Amniotic epithelial cell (primary cell): Measurements from ENCODE around the gene GULP1.
"Not testable (repeated sequence)": the region's sequence is repeated elsewhere in the genome, so short reads cannot be mapped to it uniquely, and the experiment has no call there.

Experiments
- DNase-seq: peaks from one replicate; pipeline ENCODE4 v3.0.0-alpha.2; 2010; ENCODE audit warnings: low read depth

The GULP1 gene, protein sequence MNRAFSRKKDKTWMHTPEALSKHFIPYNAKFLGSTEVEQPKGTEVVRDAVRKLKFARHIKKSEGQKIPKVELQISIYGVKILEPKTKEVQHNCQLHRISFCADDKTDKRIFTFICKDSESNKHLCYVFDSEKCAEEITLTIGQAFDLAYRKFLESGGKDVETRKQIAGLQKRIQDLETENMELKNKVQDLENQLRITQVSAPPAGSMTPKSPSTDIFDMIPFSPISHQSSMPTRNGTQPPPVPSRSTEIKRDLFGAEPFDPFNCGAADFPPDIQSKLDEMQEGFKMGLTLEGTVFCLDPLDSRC

DNA sequence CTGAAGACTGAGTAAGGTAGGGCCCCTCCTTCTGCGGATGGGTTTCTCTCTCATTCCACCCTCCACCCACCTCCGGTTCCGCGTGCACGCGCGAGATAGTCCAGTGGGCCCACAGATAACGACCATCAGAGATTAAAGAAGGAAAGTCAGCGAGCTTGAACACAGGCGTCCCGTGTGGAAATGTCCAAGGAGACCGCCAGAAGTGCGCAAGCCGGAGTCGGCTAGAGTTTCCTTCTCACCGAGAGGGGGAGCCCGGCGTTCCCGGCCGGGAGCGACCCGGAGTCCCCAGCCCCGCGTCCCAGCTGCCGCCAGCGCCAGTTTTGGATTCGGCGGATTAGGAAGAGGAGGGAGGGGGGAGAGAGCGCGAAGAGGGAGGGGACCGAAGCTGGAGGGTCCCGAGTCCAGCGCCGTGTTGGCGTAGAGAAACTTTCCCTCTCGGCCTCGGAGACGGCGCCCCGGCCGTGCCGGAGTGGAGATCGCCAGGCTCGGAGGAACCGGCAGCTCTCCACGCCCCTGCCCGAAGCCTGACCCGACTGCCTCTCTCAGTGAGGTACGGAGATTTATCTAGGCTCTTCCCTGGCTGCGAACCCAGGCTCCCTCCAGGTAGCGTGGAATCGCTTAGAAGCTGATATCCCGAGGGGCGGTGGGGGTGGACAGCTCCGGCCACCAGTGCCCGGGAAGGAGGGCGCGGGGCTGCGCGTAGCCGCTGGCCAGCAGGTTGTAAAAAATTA is at the start of gene GULP1:
Gene GULP1 (plus strand): TSS at position 258 of the 731 bp plus-strand sequence. CDS start 185,829 bp downstream, outside the sequence.
- DNase-seq, result peak; percentile 76

DNA sequence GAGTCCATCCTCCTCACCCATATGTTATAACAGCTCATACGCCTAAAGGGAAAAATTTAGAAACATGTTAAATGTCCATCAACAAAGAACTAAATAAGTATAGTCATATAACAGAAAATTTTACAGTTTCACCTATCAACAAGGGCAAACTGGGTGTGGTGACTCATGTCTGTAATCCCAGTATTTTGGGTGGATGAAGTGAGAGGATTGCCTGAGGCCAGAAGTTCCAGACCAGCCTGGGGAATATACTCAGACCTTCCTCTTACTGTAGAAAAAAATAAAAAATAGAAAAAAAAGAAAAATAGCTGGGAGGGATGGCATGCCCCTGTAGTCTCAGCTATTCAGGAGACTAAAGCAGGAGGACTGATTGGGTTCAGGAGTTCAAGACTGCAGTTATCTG is 48.3 kb upstream of the GULP1 start:
- no peak for DNase-seq

DNA sequence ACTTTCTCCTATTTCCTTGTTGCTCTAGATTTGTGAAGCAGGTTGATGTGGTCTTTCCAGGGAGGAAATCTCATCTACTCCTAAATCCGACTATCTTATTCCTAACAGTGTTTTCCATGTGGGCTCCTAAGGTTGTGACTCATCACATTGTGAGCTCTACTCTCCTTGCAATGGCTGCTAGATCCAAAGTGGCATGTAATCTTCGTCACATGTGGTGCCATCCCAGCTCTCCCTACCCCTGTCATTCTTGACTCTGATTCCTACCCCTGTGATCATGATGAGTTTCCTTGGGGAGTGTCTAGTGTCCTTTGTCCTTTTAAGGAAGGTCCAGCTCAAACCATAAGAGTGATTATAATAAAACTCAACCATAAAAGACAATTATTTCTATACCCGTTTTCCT is 47.3 kb upstream of the GULP1 start:
- no peak for DNase-seq

DNA sequence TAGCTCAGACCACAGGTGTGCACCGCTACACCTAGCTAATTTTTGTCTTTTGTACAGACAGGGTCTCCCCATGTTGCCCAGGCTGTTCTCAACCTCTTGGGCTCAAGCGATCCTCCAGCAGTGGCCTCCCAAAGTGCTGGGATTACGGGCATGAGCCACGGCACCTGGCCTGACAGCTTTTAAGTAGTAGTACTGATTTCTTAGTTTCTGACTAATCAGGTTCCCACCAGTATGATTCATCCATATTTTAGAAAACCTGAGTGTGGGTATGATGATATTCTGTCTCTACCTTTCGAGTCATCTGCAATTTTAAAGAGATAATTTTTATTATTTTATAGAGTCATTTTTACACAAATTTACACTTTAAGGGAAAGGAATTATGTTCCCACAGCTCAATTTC is 46.4 kb upstream of the GULP1 start:
- no peak for DNase-seq

DNA sequence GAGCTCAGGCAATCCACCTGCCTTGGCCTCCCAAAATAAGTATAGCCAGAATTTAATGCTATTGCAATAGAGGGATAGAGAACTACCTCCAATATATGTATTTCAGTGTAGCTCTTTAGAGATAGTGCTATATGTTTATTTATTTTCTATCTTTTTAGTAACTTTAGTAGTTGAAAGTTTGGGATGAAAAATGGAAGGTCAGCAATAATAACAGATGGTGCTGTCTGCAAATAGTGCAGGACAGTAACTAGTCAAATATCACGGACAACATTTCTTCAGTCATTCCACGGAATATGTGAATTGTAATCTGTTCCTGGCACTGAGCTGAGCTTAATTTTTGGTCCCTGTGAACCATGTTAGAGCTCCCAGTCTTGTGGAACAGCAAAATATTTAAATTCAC is 43.2 kb upstream of the GULP1 start:
- no peak for DNase-seq

DNA sequence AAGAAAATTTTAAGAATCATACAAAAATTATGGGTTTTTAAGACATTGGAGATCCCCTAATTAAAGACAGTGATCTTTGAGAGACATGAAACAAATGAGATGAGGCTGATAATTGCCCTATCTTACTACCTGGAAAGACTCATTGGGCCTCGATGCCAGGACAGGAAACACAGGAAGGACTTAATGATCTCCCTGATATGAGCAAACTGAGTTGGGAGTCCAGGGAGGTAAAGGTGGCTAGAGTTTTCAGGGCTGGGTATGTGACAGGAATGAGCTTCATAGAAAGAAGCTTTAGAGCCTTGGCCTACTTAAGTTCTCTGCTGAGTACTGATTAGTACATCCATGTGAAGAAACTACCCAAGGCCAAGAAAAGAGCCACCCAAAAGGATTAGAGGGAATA is 40.6 kb upstream of the GULP1 start:
- DNase-seq, result no peak

DNA sequence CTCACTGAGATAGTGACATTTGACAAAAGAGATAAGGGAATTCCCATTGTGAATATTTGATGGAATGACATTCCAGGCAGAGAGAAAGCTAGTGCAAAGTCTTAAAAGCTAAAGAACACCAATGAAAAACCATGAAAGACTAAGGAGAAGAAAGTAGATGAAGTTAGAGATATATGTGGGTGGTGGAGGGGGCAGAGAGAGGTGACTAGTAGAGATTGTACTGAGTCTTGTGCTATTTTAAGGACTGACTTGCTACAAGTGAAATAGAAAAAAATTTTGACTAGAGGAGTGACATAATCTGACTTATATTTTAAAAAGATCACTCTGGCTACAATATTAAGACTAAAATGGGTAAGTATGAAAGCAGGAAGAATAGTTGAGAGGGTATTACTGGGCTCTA is 35.3 kb upstream of the GULP1 start:
- DNase-seq, result no peak

DNA sequence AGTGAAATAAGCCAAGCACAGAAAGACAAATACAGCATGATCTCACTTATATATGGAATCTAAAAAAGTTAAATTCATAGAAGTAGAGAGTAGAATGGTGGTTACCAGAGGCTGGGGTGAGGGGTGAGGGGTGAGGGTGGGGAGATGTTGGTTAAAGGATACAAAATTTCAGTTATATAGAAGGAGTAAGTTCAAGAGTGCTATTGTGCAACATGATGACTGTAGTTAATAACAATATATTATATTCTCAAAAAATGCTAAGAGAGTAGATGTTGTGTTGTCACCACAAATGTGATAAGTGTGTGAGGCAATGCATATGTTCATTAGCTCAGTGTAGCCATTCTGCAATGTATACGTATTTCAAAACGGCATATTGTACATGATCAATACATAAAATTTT is 26.4 kb upstream of the GULP1 start:
- no peak for DNase-seq

DNA sequence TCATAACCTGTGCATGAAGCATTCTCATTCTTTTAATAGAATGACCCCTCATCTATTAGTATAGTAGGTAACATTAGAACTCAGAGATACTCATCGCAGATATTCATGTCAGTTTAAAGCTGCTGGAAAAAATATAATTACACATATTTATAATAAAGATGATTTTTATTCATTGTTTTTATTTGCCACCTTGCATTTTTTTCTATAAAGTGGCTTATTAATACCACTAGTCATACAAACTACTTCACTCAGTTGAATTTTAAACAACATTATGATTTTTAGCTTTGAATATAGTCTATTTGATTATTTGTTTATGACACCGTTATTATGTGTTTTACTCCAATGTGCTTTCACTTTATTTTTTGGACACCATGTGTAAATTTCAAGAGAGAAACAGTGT is 23.9 kb upstream of the GULP1 start:
- DNase-seq, result no peak

DNA sequence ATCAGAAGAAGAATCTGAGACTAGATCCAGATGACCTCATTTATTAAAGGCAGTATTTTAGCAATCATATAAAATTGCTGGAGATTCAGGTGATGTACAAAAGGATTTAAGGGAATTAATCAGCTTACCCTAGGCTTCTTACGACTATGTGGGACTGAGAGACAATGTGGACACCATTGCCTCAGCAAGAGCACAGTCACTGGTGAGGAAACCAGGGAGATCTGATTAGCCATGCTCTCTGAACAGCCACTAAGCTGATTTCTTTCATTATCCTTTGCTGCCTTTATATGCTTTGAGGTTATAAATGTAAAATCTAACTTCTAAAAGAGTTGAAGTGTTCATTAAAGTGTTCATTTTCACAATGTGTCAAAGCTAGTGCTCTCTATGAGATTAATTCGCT is 22.7 kb upstream of the GULP1 start:
- no peak for DNase-seq

DNA sequence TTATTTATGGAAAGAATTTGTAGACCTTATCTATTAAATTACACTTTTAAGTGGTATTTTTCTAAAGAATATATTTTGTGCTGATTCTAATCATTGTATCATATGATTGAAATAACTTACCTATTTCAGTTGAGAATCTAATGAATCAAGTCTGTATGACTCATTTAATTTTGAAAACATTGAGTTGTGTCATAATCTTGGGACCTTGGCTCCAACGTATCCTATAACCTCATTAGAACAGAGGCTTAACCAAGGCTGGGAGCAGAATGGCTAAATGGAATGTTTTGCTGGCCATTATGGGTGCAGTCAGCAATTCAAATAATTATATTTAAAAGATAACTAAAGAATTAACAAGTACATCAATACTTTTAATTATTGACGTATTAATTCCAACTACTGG is 19.6 kb upstream of the GULP1 start:
- peak; percentile 11 for DNase-seq

DNA sequence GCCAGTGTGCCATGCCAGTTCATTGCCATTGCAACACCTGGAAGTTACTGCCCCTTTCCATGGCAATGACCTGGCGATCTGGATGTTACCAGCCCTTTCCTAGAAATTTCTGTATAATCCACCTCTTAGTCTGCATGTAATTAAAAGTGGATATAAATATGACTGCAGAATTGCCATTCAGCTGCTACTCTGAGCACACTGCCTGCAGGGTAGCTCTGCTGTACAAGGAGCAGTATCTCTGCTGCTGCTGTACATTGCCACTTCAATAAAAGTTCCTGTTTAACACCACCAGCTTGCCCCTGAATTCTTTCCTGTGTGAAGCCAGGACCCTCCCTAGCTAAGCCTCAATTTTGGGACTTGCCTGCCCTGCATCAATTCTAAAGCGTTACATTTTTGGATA is 17.4 kb upstream of the GULP1 start:
- no peak for DNase-seq

DNA sequence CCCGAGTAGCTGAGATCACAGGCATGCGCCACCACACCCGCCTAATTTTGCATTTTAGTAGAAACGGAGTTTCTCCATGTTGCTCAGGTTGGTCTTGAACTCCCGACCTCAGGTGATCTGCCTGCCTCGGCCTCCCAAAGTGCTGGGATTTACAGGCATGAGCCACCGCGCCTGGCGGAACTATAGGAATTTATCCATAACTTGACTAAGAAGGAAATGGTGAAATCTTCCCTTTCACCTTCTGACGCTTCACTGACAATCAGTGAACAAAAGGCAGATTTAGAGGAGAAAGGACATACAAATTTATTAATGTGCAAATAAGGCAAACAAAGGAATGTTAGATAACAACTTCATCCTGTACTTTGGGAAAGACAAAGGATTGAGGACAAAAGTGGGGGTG is 15.4 kb upstream of the GULP1 start:
- no peak for DNase-seq

DNA sequence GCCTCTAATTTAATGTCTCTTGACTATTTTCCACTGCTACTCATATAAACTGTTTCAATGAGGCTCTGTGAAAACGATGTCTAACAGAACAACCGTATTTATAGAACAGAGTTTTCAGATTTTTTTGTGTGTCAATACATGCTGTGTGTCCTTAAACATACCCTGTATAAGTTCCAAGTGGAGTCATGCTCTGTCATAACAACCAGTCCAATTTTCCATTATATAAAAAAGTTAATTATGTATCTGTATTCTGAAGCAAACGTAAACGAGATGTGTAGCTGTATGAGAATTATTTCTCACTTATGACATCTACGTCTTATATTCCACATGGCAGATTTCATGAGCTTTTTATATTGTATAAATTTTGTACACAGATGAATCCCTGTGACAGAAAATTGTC is 13.9 kb upstream of the GULP1 start:
- DNase-seq, result no peak

DNA sequence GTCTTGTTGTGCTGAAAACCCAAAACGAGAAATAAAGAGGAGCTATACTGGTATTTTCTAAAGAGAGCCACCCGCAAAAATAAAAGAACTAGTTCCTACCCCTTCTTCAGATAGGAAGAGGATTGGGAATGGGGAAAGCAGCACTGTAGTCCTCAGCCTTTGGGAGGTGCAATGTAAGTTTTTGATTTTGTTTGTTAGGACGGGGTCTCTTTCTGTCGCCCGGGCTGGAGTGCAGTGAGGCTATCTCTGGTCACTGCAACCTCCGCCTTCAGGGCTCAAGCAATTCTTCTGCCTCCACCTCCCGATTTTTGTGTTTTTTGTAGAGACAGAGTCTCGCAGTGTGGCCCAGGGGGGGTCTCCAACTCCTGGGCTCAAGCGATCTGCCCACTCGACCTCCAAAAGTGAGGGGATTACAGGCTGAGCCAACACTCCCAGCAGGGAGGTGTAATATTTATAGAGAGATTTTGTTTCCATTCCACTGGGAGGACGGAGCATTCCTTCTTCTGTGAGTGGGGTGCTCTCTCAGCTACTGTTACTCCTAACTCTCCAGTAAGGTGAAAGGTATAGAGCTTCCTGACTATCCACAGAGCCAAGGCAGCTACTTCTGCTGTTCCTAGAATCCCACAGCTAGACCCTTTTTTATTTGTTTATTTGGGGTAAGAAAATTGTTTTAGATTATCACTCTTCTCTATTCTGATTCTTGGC is 13.1 kb upstream of the GULP1 start:
- no peak for DNase-seq

DNA sequence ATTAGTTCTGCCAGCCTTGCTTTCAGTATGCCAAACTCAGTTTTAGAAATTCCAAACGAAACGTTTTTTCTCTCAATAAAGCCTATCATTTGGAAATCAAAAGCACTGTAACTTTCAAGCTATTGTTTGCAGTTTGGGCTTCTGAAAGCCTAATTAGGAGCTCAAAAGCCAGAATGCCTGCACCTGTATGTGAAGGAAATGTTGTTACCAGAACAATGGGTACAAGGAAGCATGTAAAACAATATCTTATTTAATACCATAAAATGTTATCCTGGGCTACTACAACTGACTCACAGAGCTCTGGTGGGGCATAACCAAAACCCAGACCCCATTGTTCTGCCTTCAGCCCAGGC is 12.6 kb upstream of the GULP1 start:
- no peak for DNase-seq

DNA sequence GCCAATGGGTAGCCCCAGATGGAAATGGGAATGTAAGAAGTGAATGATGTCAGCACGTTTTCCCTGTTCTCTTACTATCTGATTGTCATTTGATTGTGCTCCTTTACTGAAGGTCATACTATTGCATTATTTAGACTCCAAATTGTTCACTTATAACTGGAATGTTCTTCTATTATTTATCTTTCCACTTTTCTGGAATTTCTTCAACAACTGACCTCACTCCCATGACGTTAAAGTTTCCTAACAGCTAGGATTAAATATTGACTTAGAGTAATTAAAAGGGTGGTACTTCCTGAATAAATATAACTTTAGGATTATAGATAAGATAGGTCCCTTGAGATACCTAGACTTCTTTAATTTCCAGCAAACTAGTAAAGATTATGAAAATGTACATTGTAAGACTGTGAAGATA is 10.9 kb upstream of the GULP1 start:
- DNase-seq, result peak; percentile 9

DNA sequence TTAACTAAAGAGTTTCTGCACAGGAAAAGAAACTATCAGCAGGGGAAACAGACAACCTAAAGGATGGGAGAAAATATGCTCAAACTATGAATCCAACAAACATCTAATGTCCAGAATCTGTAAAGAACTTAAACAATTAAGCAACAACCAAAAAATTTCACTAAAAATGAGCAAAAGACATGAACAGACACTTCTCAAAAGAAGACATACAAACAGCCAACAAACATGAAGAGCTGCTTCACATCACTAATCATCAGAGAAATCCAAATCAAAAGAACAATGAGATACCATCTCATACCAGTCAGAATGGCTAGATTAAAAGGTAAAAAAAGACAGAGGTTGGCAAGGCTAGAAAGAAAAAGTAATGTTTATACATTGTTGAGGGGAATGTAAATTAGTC is 8.8 kb upstream of the GULP1 start:
- DNase-seq, result no peak

DNA sequence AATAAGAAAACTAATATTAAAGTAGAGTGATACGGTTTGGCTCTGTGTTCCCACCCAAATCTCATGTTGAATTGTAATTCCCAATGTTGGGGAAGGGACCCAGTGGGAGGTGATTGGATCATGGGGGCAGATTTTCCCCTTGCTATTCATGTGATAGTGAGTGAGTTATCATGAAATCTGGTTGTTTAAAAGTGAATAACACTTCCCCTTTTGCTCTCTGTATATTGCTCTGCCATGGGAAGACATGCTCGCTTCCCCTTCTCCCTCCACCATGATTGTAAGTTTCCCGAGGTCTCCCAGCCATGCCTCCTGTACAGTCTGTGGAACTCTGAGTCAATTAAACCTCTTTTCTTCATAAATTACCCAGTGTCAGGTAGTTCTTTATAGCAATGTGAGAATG is 7.4 kb upstream of the GULP1 start:
- not testable (repeated sequence) for DNase-seq

DNA sequence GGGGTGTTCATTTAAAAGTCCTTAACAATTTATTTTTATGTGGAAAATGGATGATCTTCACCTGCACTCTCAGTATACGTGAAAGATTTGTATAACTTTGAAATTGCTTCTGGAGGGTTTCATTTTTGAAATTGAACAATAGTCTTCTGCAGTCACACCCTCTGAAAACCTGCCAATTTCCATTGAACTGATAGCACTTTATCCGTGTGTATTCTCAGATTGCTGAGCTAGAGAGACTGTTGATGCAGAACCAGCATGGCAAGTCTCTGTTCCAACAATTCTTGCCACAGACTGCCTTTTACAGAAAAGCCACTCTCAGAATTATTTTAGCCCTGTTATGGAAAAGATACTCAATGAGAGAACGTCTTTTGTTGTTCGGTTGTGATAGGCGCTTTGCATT is 6.6 kb upstream of the GULP1 start:
- no peak for DNase-seq

DNA sequence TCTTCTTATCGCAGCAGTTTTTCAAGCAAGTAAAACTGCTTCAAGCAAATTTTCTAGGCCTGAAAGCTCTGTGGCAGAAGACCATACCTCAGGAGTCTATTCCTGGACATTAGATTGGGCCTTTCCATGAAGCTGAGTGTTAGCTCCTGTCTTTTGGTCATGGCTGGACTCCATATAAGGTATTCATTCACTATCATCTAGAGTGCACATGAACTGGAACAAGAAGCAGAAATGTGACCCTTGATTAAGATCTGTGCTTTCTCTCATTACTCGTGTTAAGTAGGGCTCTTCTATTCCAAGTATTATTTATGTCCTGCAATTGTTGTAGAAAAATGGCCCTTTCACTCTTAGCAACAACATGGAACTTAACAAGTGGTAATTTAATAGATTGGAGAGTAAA is 5.9 kb upstream of the GULP1 start:
- no peak for DNase-seq

DNA sequence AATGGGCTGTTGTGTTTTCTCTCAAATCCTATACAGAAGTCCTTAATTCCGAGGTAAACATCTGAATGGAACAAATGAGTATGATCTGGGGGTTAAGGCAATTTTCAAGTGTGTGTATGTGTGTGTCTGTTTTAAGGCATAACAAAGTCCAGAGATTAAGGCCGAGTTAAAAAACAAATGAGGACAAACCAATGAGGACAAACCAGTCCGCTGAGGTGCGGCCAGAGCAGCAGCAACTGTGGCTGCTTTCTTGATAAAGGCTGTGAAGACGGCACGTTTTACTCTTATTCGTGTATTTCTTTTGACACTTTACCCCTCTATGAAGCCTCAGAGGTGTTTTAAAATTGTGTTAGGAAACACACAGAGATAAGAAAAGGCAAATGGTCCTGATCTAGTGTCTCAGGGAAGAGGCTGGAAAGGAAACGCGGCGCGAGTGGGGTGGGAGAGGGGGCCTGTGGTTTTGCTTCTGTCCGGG is 495 bp upstream of the GULP1 start:
- peak; percentile 52 for DNase-seq
